Osteoblast (primary cell): ENCODE results near the gene CYP4A11. TPM values are rescaled to one million over a fixed set of nuclear protein-coding genes. Genes with fewer than 3 reads are reported as not detected.
"Not testable (repeated sequence)": the region's sequence is repeated elsewhere in the genome, so short reads cannot be mapped to it uniquely, and the experiment has no call there.

ENCODE experiments used
- DNase-seq: peaks from one replicate; pipeline ENCODE4 v3.0.0; 2011; ENCODE audit warnings: low spot score, mixed read lengths; ENCODE audit not compliant: insufficient read length; ENCODE audit errors: missing footprints
- H2AFZ ChIP-seq: 2 replicates; pipeline ENCODE4 v1.6.0; 2011; ENCODE audit warnings: mild to moderate bottlenecking, low read length
- H3K27ac ChIP-seq: 2 replicates; pipeline ENCODE4 v1.5.1; 2011; ENCODE audit warnings: mild to moderate bottlenecking, low read depth, low read length, moderate library complexity
- H3K27me3 ChIP-seq: 2 replicates; pipeline ENCODE4 v1.6.0; 2012; ENCODE audit warnings: mild to moderate bottlenecking, control low read depth, inconsistent platforms, low read length, moderate library complexity; ENCODE audit not compliant: insufficient read depth
- H3K36me3 ChIP-seq: 2 replicates; pipeline ENCODE4 v1.5.1; 2011; ENCODE audit warnings: mild to moderate bottlenecking, low read length, control low read depth, moderate library complexity; ENCODE audit not compliant: insufficient read depth
- H3K4me1 ChIP-seq: 2 replicates; pipeline ENCODE4 v1.5.1; 2011; ENCODE audit warnings: mild to moderate bottlenecking, low read length, control low read depth, moderate library complexity; ENCODE audit not compliant: insufficient read depth
- H3K4me2 ChIP-seq: 2 replicates; pipeline ENCODE4 v1.6.0; 2011; ENCODE audit warnings: mild to moderate bottlenecking, low read length; ENCODE audit not compliant: insufficient read depth
- H3K4me3 ChIP-seq: fragments of 200-600 bp; sonication (generic); 3 replicates; pipeline ENCODE4 v1.5.1; 2012; ENCODE audit warnings: mild to moderate bottlenecking, low read length, inconsistent platforms; ENCODE audit not compliant: insufficient read depth
- H3K79me2 ChIP-seq: 2 replicates; pipeline ENCODE4 v1.6.0; 2012; ENCODE audit warnings: mild to moderate bottlenecking, low read length, control low read depth, inconsistent platforms; ENCODE audit not compliant: insufficient read depth
- H3K9me3 ChIP-seq: 2 replicates; pipeline ENCODE4 v1.5.1; 2011; ENCODE audit warnings: low read depth, low read length, control low read depth
- H4K20me1 ChIP-seq: 2 replicates; pipeline ENCODE4 v1.6.0; 2012; ENCODE audit warnings: mild to moderate bottlenecking, low read length, control low read depth; ENCODE audit not compliant: insufficient read depth
- CTCF ChIP-seq: IDR thresholded peaks from 2 replicates; pipeline ENCODE4 v1.5.1; 2011; ENCODE audit warnings: mild to moderate bottlenecking, low read depth, low read length, moderate library complexity; ENCODE audit errors: extremely low read depth
- total RNA-seq: library from RNA; depleted of rRNA; stranded (reverse); fragments of >200 nt; gene quantifications from 2 replicates; pipeline ENCODE4 v1.2.3, GENCODE V29; 2012

Gene CYP4A11
- total RNA-seq, 1 donor = not detected

GRCh38 chr1:46937270-46937669 is 4.0 kb downstream of the CYP4A11 start:
- Histone ChIP-seq H3K27me3 (no peaks in the 10 kb centered on the region), H3K36me3 (no peaks in the 10 kb centered on the region), H3K4me1 (no peaks in the 10 kb centered on the region), H2AFZ (no peak overlapping the region), H3K4me3 (no peak overlapping the region), H4K20me1 (no peaks in the 10 kb centered on the region), H3K9me3 (no peaks in the 10 kb centered on the region), H3K27ac (no peak overlapping the region), H3K4me2 (no peak overlapping the region), H3K79me2 (no peaks in the 10 kb centered on the region)
- no peak for DNase-seq
- TF ChIP-seq CTCF = no peak

GRCh38 chr1:46936788-46937187 is 4.5 kb downstream of the CYP4A11 start:
- Histone ChIP-seq H3K36me3 (no peaks in the 10 kb centered on the region), H3K4me1 (no peaks in the 10 kb centered on the region), H3K4me3 (no peak overlapping the region), H3K4me2 (no peak overlapping the region), H3K79me2 (no peaks in the 10 kb centered on the region), H3K27me3 (no peaks in the 10 kb centered on the region), H4K20me1 (no peaks in the 10 kb centered on the region), H3K9me3 (no peaks in the 10 kb centered on the region), H3K27ac (no peak overlapping the region), H2AFZ (no peak overlapping the region)
- TF ChIP-seq CTCF = no peak
- no peak for DNase-seq

- not testable (repeated sequence) for H3K36me3 ChIP-seq, H3K4me1 ChIP-seq, H3K9me3 ChIP-seq, H3K27me3 ChIP-seq, H3K4me2 ChIP-seq, H4K20me1 ChIP-seq, H3K27ac ChIP-seq, H3K4me3 ChIP-seq, H3K79me2 ChIP-seq, DNase-seq, H2AFZ ChIP-seq
- TF ChIP-seq CTCF = peak; percentile 27
Observed at GRCh38 chr1:46934852-46935251, 6.4 kb downstream of the CYP4A11 start.

- not testable (repeated sequence) for H3K9me3 ChIP-seq, H3K4me2 ChIP-seq, DNase-seq, H3K27ac ChIP-seq, H4K20me1 ChIP-seq, H3K4me3 ChIP-seq, H2AFZ ChIP-seq, H3K36me3 ChIP-seq, H3K4me1 ChIP-seq, H3K79me2 ChIP-seq, H3K27me3 ChIP-seq
Observed at GRCh38 chr1:46932020-46932419, 9.3 kb downstream of the CYP4A11 start.

GRCh38 chr1:46931151-46931550 is 10.1 kb downstream of the CYP4A11 start:
- Histone ChIP-seq H2AFZ (no peak overlapping the region), H3K27ac (no peak overlapping the region), H3K27me3 (no peaks in the 10 kb centered on the region), H3K79me2 (no peaks in the 10 kb centered on the region), H4K20me1 (no peaks in the 10 kb centered on the region), H3K4me3 (no peak overlapping the region), H3K4me1 (no peaks in the 10 kb centered on the region), H3K36me3 (no peaks in the 10 kb centered on the region), H3K9me3 (no peaks in the 10 kb centered on the region), H3K4me2 (no peak overlapping the region)
- no peak for TF ChIP-seq CTCF
- DNase-seq = no peak
